ENCODE results near the gene HLA-DQB2. TPM values are rescaled to one million over a fixed set of nuclear protein-coding genes. Genes with fewer than 3 reads are reported as not detected.
"Not testable (repeated sequence)": the region's sequence is repeated elsewhere in the genome, so short reads cannot be mapped to it uniquely, and the experiment has no call there.

HLA-DQB2 gene
- not detected for polyA plus RNA-seq (2013, experiment 1 of 4)
- not detected for polyA plus RNA-seq (2013, experiment 2 of 4)
- not detected for polyA plus RNA-seq (2013, experiment 3 of 4)
- not detected for polyA plus RNA-seq (2013, experiment 4 of 4)

DNA sequence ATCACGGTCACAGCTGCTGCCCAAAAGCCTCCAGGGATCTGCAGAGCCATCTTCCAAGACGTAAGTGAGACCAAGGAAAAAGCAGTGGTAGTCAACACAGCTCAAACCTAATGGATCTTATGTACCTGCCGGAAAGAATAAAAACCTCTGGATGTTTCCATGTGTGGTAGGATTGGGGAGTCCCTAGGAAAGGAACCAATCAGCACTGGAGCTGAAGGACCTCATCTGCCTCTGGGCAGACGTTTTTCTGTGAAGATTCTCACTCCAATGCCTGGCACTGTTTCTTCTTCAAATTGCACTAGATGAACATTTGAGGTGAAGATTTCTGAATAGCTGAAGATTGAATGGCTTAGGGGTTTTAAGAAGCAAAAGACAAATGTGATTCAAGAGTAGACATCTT lies at the start of gene HLA-DQB2:
TSS of gene HLA-DQB2 (minus strand) at position 112 of the 400 bp plus-strand sequence. CDS start at position 50, 62 bp downstream.
- Histone ChIP-seq H3K27ac (ENCODE audit: insufficient read depth, low read depth, low read length, poor library complexity, severe bottlenecking) (no peak within 1 kb of the TSS), H3K4me3 (ENCODE audit: insufficient read depth, low read depth, low read length) (no peak within 1 kb of the TSS), H3K36me3 (ENCODE audit: control insufficient read depth, insufficient read depth, low read length) (no peaks in the 10 kb centered on the region), H3K9me3 (ENCODE audit: control insufficient read depth, low read length) (no peaks in the 10 kb centered on the region), H3K4me1 (ENCODE audit: control insufficient read depth, insufficient read depth, low read length) (no peaks in the 10 kb centered on the region), H3K27me3 (ENCODE audit: control insufficient read depth, insufficient read depth, low read length, poor library complexity, severe bottlenecking) (no peaks in the 10 kb centered on the region)
- WGBS, 2 experiments, result 79% methylated on average over 4 of the region's 4 CpGs

- no peaks in the 10 kb centered on the region for H3K36me3 ChIP-seq (ENCODE audit: control insufficient read depth, insufficient read depth, low read length)
- no peak overlapping the region for H3K27ac ChIP-seq (ENCODE audit: insufficient read depth, low read depth, low read length, poor library complexity, severe bottlenecking)
- no peaks in the 10 kb centered on the region for H3K27me3 ChIP-seq (ENCODE audit: control insufficient read depth, insufficient read depth, low read length, poor library complexity, severe bottlenecking)
- H3K4me1 ChIP-seq (ENCODE audit: control insufficient read depth, insufficient read depth, low read length), result no peaks in the 10 kb centered on the region
- 78% methylated on average over 1 of the region's 1 CpG; no CpG with 5 or more reads in 1 of the 2 experiments for WGBS, 2 experiments
- H3K4me3 ChIP-seq (ENCODE audit: insufficient read depth, low read depth, low read length), result no peak overlapping the region
- H3K9me3 ChIP-seq (ENCODE audit: control insufficient read depth, low read length), result no peaks in the 10 kb centered on the region
Observed at GRCh38 chr6:32809171-32809570, 45.8 kb upstream of the HLA-DQB2 start.

DNA sequence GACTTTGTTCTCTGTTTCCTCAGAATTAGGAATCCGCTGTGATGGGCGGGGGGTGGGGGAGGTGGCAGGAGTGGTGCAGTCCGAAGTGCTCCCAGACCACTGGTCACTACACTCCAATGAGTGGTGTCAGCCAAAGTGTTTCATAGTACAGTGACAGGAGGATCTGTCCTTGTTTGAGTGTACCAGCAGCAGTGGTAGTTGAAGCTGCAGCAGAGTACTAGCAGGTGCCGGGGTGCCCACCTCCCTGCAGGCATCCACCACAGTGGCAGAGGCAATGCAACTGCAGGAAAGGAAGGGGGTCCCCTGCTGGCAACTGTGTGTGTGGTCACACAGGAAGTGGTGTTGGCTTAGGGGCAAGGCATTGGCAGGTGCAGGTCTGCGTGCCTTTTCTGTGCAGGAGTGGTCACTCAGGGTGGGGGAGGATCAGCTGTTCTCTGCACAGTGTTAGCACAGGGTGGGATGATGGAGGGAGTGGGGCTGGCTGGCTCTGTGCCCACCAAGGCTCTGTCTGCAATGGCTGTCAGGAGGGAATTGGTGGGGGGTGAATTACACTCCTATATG lies 43.8 kb upstream of the HLA-DQB2 start:
- Histone ChIP-seq H3K27ac (ENCODE audit: insufficient read depth, low read depth, low read length, poor library complexity, severe bottlenecking) (no peak overlapping the region), H3K36me3 (ENCODE audit: control insufficient read depth, insufficient read depth, low read length) (no peaks in the 10 kb centered on the region), H3K4me3 (ENCODE audit: insufficient read depth, low read depth, low read length) (no peak overlapping the region), H3K4me1 (ENCODE audit: control insufficient read depth, insufficient read depth, low read length) (no peaks in the 10 kb centered on the region), H3K9me3 (ENCODE audit: control insufficient read depth, low read length) (no peaks in the 10 kb centered on the region), H3K27me3 (ENCODE audit: control insufficient read depth, insufficient read depth, low read length, poor library complexity, severe bottlenecking) (no peaks in the 10 kb centered on the region)
- WGBS, 2 experiments, result 80 to 83% methylated on average over 5 of the region's 5 CpGs

DNA sequence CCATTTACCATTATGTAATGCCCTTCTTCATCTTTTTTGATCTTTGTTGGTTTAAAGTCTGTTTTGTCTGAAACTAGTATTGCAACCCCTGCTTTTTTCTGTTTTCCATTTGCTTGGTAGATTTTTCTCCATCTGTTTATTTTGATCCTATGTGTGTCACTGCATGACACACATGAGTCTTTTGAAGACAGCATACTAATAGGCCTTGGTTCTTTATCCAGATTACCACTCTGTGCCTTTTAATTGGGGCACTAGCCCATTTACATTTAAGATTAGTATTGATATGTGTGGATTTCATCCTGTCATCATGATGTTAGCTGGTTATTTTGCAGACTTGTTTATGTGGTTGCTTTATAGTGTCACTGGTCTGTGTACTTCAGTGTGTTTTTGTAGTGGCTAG lies 42.1 kb upstream of the HLA-DQB2 start:
- H3K27ac ChIP-seq (ENCODE audit: insufficient read depth, low read depth, low read length, poor library complexity, severe bottlenecking); H3K4me3 ChIP-seq (ENCODE audit: insufficient read depth, low read depth, low read length); H3K9me3 ChIP-seq (ENCODE audit: control insufficient read depth, low read length); H3K4me1 ChIP-seq (ENCODE audit: control insufficient read depth, insufficient read depth, low read length); H3K27me3 ChIP-seq (ENCODE audit: control insufficient read depth, insufficient read depth, low read length, poor library complexity, severe bottlenecking); H3K36me3 ChIP-seq (ENCODE audit: control insufficient read depth, insufficient read depth, low read length): not testable (repeated sequence)

DNA sequence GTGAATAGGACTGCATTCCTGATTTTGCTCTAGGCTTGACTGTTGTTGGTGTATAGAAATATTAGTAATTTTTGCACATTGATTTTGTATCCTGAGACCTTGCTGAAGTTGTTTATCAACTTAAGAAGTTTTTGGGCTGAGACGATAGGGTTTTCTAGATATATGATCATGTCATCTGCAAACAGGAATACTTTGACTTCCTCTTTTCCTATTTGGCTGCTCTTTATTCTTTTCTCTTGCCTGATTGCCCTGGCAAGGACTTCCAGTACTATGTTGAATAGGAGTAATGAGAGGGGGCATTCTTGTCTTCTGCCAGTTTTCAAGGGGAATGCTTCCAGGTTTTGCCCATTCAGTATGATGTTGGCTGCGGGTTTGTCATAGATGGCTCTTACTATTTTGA lies 40.1 kb upstream of the HLA-DQB2 start:
- Histone ChIP-seq H3K9me3 (ENCODE audit: control insufficient read depth, low read length) (no peaks in the 10 kb centered on the region), H3K27me3 (ENCODE audit: control insufficient read depth, insufficient read depth, low read length, poor library complexity, severe bottlenecking) (no peaks in the 10 kb centered on the region), H3K36me3 (ENCODE audit: control insufficient read depth, insufficient read depth, low read length) (no peaks in the 10 kb centered on the region), H3K4me1 (ENCODE audit: control insufficient read depth, insufficient read depth, low read length) (no peaks in the 10 kb centered on the region), H3K27ac (ENCODE audit: insufficient read depth, low read depth, low read length, poor library complexity, severe bottlenecking) (no peak overlapping the region), H3K4me3 (ENCODE audit: insufficient read depth, low read depth, low read length) (no peak overlapping the region)
- WGBS, 2 experiments, result 84 to 86% methylated on average over 2 of the region's 2 CpGs

- no peak overlapping the region for H3K27ac ChIP-seq (ENCODE audit: insufficient read depth, low read depth, low read length, poor library complexity, severe bottlenecking)
- H3K4me1 ChIP-seq (ENCODE audit: control insufficient read depth, insufficient read depth, low read length), result no peaks in the 10 kb centered on the region
- 91 to 92% methylated on average over 2 to 3 of the region's 3 CpGs for WGBS, 2 experiments
- H3K9me3 ChIP-seq (ENCODE audit: control insufficient read depth, low read length), result no peaks in the 10 kb centered on the region
- H3K36me3 ChIP-seq (ENCODE audit: control insufficient read depth, insufficient read depth, low read length), result no peaks in the 10 kb centered on the region
- no peak overlapping the region for H3K4me3 ChIP-seq (ENCODE audit: insufficient read depth, low read depth, low read length)
- H3K27me3 ChIP-seq (ENCODE audit: control insufficient read depth, insufficient read depth, low read length, poor library complexity, severe bottlenecking), result peaks cover 9% of the 10 kb centered on the region
Observed at GRCh38 chr6:32799740-32800139, 36.4 kb upstream of the HLA-DQB2 start.

GRCh38 chr6:32799168-32799567 lies 35.8 kb upstream of the HLA-DQB2 start:
- no peaks in the 10 kb centered on the region for H3K9me3 ChIP-seq (ENCODE audit: control insufficient read depth, low read length)
- H3K4me3 ChIP-seq (ENCODE audit: insufficient read depth, low read depth, low read length), result no peak overlapping the region
- no peak overlapping the region for H3K27ac ChIP-seq (ENCODE audit: insufficient read depth, low read depth, low read length, poor library complexity, severe bottlenecking)
- no peaks in the 10 kb centered on the region for H3K36me3 ChIP-seq (ENCODE audit: control insufficient read depth, insufficient read depth, low read length)
- WGBS, 2 experiments, result 91 to 93% methylated on average over 3 of the region's 3 CpGs
- peaks cover 9% of the 10 kb centered on the region for H3K27me3 ChIP-seq (ENCODE audit: control insufficient read depth, insufficient read depth, low read length, poor library complexity, severe bottlenecking)
- H3K4me1 ChIP-seq (ENCODE audit: control insufficient read depth, insufficient read depth, low read length), result no peaks in the 10 kb centered on the region

GRCh38 chr6:32796848-32797776 lies 33.8 kb upstream of the HLA-DQB2 start:
- no peaks in the 10 kb centered on the region for H3K4me1 ChIP-seq (ENCODE audit: control insufficient read depth, insufficient read depth, low read length)
- H3K4me3 ChIP-seq (ENCODE audit: insufficient read depth, low read depth, low read length), result no peak overlapping the region
- H3K27me3 ChIP-seq (ENCODE audit: control insufficient read depth, insufficient read depth, low read length, poor library complexity, severe bottlenecking), result peaks cover 9% of the 10 kb centered on the region
- no peak overlapping the region for H3K27ac ChIP-seq (ENCODE audit: insufficient read depth, low read depth, low read length, poor library complexity, severe bottlenecking)
- no peaks in the 10 kb centered on the region for H3K9me3 ChIP-seq (ENCODE audit: control insufficient read depth, low read length)
- no peaks in the 10 kb centered on the region for H3K36me3 ChIP-seq (ENCODE audit: control insufficient read depth, insufficient read depth, low read length)
- WGBS, 2 experiments, result 26 to 30% methylated on average over 30 of the region's 30 CpGs

GRCh38 chr6:32794510-32794909 lies 31.2 kb upstream of the HLA-DQB2 start:
- H3K27ac ChIP-seq (ENCODE audit: insufficient read depth, low read depth, low read length, poor library complexity, severe bottlenecking), result no peak overlapping the region
- H3K27me3 ChIP-seq (ENCODE audit: control insufficient read depth, insufficient read depth, low read length, poor library complexity, severe bottlenecking), result peaks cover 9% of the 10 kb centered on the region
- no peaks in the 10 kb centered on the region for H3K9me3 ChIP-seq (ENCODE audit: control insufficient read depth, low read length)
- no peak overlapping the region for H3K4me3 ChIP-seq (ENCODE audit: insufficient read depth, low read depth, low read length)
- 88 to 95% methylated on average over 2 of the region's 2 CpGs for WGBS, 2 experiments
- no peaks in the 10 kb centered on the region for H3K4me1 ChIP-seq (ENCODE audit: control insufficient read depth, insufficient read depth, low read length)
- H3K36me3 ChIP-seq (ENCODE audit: control insufficient read depth, insufficient read depth, low read length), result no peaks in the 10 kb centered on the region

DNA sequence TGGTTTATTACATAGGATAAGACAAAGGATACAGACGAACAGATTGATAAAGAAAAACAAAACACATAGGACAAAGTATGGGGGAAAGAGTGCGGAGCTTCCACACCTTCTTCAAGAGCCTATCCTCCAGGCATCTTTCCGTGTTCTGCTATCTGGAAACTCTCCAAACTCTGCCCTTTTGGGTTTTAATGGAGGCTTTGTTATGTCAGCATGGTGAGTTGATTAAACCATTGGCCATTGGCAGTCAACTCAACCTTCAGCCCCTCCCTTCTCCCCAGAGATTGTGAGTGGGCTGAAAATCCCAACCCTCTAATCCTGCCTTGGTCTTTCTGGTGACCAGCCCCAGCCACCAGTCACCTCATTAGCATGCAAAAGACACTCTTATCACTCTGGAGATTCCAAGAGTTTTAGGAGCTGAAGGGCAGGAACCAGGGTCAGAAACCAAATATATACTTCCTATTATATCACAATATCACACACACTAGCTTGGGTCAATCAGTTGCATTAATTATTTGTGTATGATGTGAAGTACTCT lies 29.6 kb upstream of the HLA-DQB2 start:
- no peaks in the 10 kb centered on the region for H3K9me3 ChIP-seq (ENCODE audit: control insufficient read depth, low read length)
- no peaks in the 10 kb centered on the region for H3K4me1 ChIP-seq (ENCODE audit: control insufficient read depth, insufficient read depth, low read length)
- no peaks in the 10 kb centered on the region for H3K36me3 ChIP-seq (ENCODE audit: control insufficient read depth, insufficient read depth, low read length)
- H3K4me3 ChIP-seq (ENCODE audit: insufficient read depth, low read depth, low read length), result no peak overlapping the region
- peaks cover 9% of the 10 kb centered on the region for H3K27me3 ChIP-seq (ENCODE audit: control insufficient read depth, insufficient read depth, low read length, poor library complexity, severe bottlenecking)
- WGBS, 2 experiments, result 79 to 85% methylated on average over 3 of the region's 3 CpGs
- H3K27ac ChIP-seq (ENCODE audit: insufficient read depth, low read depth, low read length, poor library complexity, severe bottlenecking), result no peak overlapping the region

All from ectodermal cell (in vitro differentiated cells).